SK-N-SH (cell line): ENCODE measurements around the gene TNFAIP8L1. TPM values are rescaled to one million over a fixed set of nuclear protein-coding genes. Genes with fewer than 3 reads are reported as not detected.

Source experiments
- CTCF ChIA-PET: fragments of 300-600, 350-600 bp; formaldehyde crosslinking; extraction: SDS; loops from one replicate; lab custom pipeline; 2021; lab: Yijun Ruan, JAX
- POLR2A ChIA-PET: fragments of 350-600 bp; sonication (Branson Sonifier 250); formaldehyde crosslinking; extraction: SDS; loops from one replicate; lab custom pipeline; 2020; ENCODE audit warnings: antibody characterized with exemption, inconsistent platforms; lab: Yijun Ruan, JAX
- DNase-seq: peaks from one replicate; pipeline ENCODE4 v3.0.0; 2012
- H2AFZ ChIP-seq: fragments of 200-600 bp; sonication (generic); 2 replicates; pipeline ENCODE4 v1.8.1; 2016; ENCODE audit warnings: antibody characterized with exemption, mild to moderate bottlenecking, low read depth
- H3F3A ChIP-seq: fragments of 200-600 bp; sonication (generic); replicated peaks from 2 replicates; pipeline ENCODE3; 2016; ENCODE audit warnings: antibody characterized with exemption, mild to moderate bottlenecking; ENCODE audit not compliant: insufficient read depth
- H3K27ac ChIP-seq, 2 experiments: fragments of 200-500 bp in 1 of 2; fragments of 200-600 bp in 1 of 2; sonication (Bioruptor generic) in 1 of 2; sonication (generic), shearing (Covaris generic) in 1 of 2; 2 replicates each; pipeline versions ENCODE4 v1.5.1 to v1.6.1; 2014 to 2016; ENCODE audit warnings: low read depth in 2 of 2, inconsistent platforms in 1 of 2, low read length in 1 of 2, mild to moderate bottlenecking in 1 of 2, mixed read lengths in 1 of 2
- H3K27me3 ChIP-seq: fragments of 200-600 bp; sonication (generic), shearing (Covaris generic); 2 replicates; pipeline ENCODE4 v1.6.1; 2016; ENCODE audit warnings: mixed run types; ENCODE audit not compliant: insufficient read depth
- H3K36me3 ChIP-seq, 2 experiments: fragments of 200-500 bp in 1 of 2; fragments of 200-600 bp in 1 of 2; sonication (Bioruptor generic) in 1 of 2; sonication (generic) in 1 of 2; replicated peaks in 1 of 2; 2 replicates each; pipeline versions ENCODE3 to v1.5.1; 2014 to 2016; ENCODE audit warnings: low read length in 1 of 2, mild to moderate bottlenecking in 1 of 2; ENCODE audit not compliant: insufficient read depth in 2 of 2, control insufficient read depth in 1 of 2
- H3K4me1 ChIP-seq, 2 experiments: fragments of 200-500 bp in 1 of 2; fragments of 200-600 bp in 1 of 2; sonication (Bioruptor generic) in 1 of 2; sonication (generic), shearing (Covaris generic) in 1 of 2; 2 replicates each; pipeline versions ENCODE4 v1.5.1 to v1.6.1; 2014 to 2016; ENCODE audit warnings: low read depth in 1 of 2, low read length in 1 of 2, mixed run types in 1 of 2; ENCODE audit not compliant: insufficient read depth in 2 of 2, control insufficient read depth in 1 of 2
- H3K4me2 ChIP-seq: fragments of 200-600 bp; sonication (generic), shearing (Covaris generic); 2 replicates; pipeline ENCODE4 v1.6.1; 2017; ENCODE audit warnings: mixed run types
- H3K4me3 ChIP-seq, 2 experiments: fragments of 200-500 bp in 1 of 2; fragments of 200-600 bp in 1 of 2; sonication (Bioruptor generic) in 1 of 2; sonication (generic), shearing (Covaris generic) in 1 of 2; 2 replicates each; pipeline versions ENCODE4 v1.5.1 to v1.8.1; 2014 to 2016; ENCODE audit warnings: low read depth in 2 of 2, inconsistent platforms in 1 of 2, low read length in 1 of 2, mild to moderate bottlenecking in 1 of 2, mixed read lengths in 1 of 2, moderate library complexity in 1 of 2
- H3K79me2 ChIP-seq: fragments of 200-600 bp; sonication (generic); 2 replicates; pipeline ENCODE4 v1.8.1; 2017; ENCODE audit warnings: mild to moderate bottlenecking; ENCODE audit not compliant: insufficient read depth
- H3K9ac ChIP-seq: fragments of 200-600 bp; sonication (generic); 2 replicates; pipeline ENCODE4 v1.6.1; 2017; ENCODE audit warnings: mixed run types
- H3K9me2 ChIP-seq: fragments of 200-600 bp; sonication (generic); 2 replicates; pipeline ENCODE4 v1.6.1; 2017; ENCODE audit warnings: mixed run types
- H3K9me3 ChIP-seq: fragments of 200-600 bp; sonication (generic); 2 replicates; pipeline ENCODE4 v1.6.1; 2017; ENCODE audit warnings: mixed run types, mild to moderate bottlenecking, moderate library complexity
- H4K20me1 ChIP-seq: fragments of 200-600 bp; sonication (generic); 2 replicates; pipeline ENCODE4 v1.6.1; 2017; ENCODE audit warnings: mild to moderate bottlenecking, mixed run types; ENCODE audit not compliant: insufficient read depth
- ELF1 ChIP-seq: IDR thresholded peaks from 2 replicates; pipeline ENCODE4 v1.4.0; 2012
- EZH2phosphoT487 ChIP-seq: fragments of 200-600 bp; sonication (generic); IDR thresholded peaks from 2 replicates; pipeline ENCODE4 v1.6.1; 2017; ENCODE audit warnings: low read depth, mixed run types, mild to moderate bottlenecking, antibody characterized with exemption, moderate library complexity, borderline replicate concordance
- FOSL2 ChIP-seq: IDR thresholded peaks from 2 replicates; pipeline ENCODE4 v1.4.0; 2012; ENCODE audit warnings: low read depth, mild to moderate bottlenecking, moderate library complexity, borderline replicate concordance
- FOXJ3 ChIP-seq: sonication (generic); formaldehyde crosslinking; IDR thresholded peaks from 2 replicates; pipeline ENCODE4 v1.5.1; 2020; ENCODE audit warnings: mild to moderate bottlenecking, missing genetic modification reagents
- FOXM1 ChIP-seq: IDR thresholded peaks from 2 replicates; pipeline ENCODE4 v1.4.0; 2012; ENCODE audit warnings: low read depth, mild to moderate bottlenecking
- JUND ChIP-seq: IDR thresholded peaks from 2 replicates; pipeline ENCODE4 v1.4.0; 2012
- MEF2A ChIP-seq: IDR thresholded peaks from 2 replicates; pipeline ENCODE4 v1.4.0; 2012; ENCODE audit warnings: low read depth, borderline replicate concordance
- NRF1 ChIP-seq: IDR thresholded peaks from 2 replicates; pipeline ENCODE4 v1.6.1; 2012; ENCODE audit warnings: low read depth, mild to moderate bottlenecking, low read length
- POLR2AphosphoS5 ChIP-seq: IDR thresholded peaks from 2 replicates; pipeline ENCODE4 v1.6.1; 2012; ENCODE audit warnings: low read depth, low read length
- RCOR1 ChIP-seq: fragments of 150-350 bp; IDR thresholded peaks from 2 replicates; pipeline ENCODE4 v1.6.1; 2017; ENCODE audit warnings: antibody characterized with exemption, low read length
- RFX5 ChIP-seq: IDR thresholded peaks from 2 replicates; pipeline ENCODE4 v1.6.1; 2012; ENCODE audit warnings: mild to moderate bottlenecking, improper control_type of control experiment, low read length
- TAF1 ChIP-seq: IDR thresholded peaks from 2 replicates; pipeline ENCODE4 v1.6.1; 2012; ENCODE audit warnings: low read depth, mild to moderate bottlenecking, low read length, moderate library complexity, borderline replicate concordance
- TEAD4 ChIP-seq: IDR thresholded peaks from 2 replicates; pipeline ENCODE4 v1.4.0; 2012; ENCODE audit warnings: mild to moderate bottlenecking, borderline replicate concordance; ENCODE audit not compliant: insufficient read depth
- WGBS: methylation state at CpG from one replicate; pipeline ENCODE4 v1.1.6; 2017; ENCODE audit warnings: low lambda C conversion rate; 5-methylcytosine and 5-hydroxymethylcytosine counted together
- polyA plus RNA-seq, 3 experiments: library from polyadenylated mRNA; depleted of rRNA; stranded (reverse); fragments of >200 nt; gene quantifications; 2 replicates each; pipeline ENCODE4 v1.2.3, GENCODE V29; 2012
- TF ChIP-seq, protein P1 (sequence below): fragments of 150-350 bp; IDR thresholded peaks from 2 replicates; pipeline ENCODE4 v1.6.1; 2016; ENCODE audit warnings: mild to moderate bottlenecking, low read depth, low read length
- TF ChIP-seq, protein P2 (sequence below): fragments of 200-600 bp; sonication (generic); IDR thresholded peaks from 2 replicates; pipeline ENCODE4 v1.6.1; 2017; ENCODE audit warnings: antibody characterized with exemption, mild to moderate bottlenecking, moderate library complexity
- TF ChIP-seq, protein P3 (sequence below): IDR thresholded peaks from 2 replicates; pipeline ENCODE4 v1.4.0; 2012; ENCODE audit warnings: low read depth, borderline replicate concordance
- TF ChIP-seq, protein P4 (sequence below): IDR thresholded peaks from 2 replicates; pipeline ENCODE4 v1.4.0; 2012; ENCODE audit warnings: low read depth, borderline replicate concordance

The TNFAIP8L1 gene
- polyA plus RNA-seq, 1 of the 3 experiments (the other 2 are of a cell fraction) = 6.4 TPM

DNA sequence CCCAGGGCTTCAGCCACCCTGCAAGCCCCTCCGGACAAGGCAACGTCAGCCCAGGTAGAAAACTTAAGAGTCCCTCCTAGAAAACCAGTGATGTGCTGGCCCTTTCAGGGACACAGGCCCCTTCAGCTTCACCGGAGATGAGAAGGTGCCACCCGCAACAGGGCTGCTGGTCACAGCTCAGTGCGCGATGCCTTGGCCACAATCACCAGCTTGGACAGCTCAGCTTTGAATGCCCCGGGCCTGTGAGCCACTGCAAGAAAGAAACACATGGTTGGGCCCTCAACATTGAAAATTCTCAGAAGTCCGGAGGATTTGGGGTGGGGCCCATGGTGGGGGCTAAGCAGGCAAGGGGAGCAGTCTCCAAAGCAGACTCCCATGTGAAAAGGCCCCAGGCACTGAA, 18.5 kb downstream of the TNFAIP8L1 start:
- Histone ChIP-seq H3K4me3 (no peak overlapping the region), H3K36me3 (peaks cover 15 to 43% of the 10 kb centered on the region in 2 experiments), H3K9me3 (no peaks in the 10 kb centered on the region), H3K9ac (no peak overlapping the region), H3K27me3 (no peaks in the 10 kb centered on the region), H3K4me1 (no peaks in the 10 kb centered on the region), H2AFZ (no peak overlapping the region)
- DNase-seq = no peak
- WGBS = 92% methylated on average over 6 of the region's 8 CpGs
- CTCF ChIA-PET = no interaction called here
- POLR2A ChIA-PET = no interaction called here
- TF ChIP-seq FOXJ3 (CRISPR knock-in tag) (no peak), FOXM1 (no peak), NRF1 (no peak), MEF2A (no peak), RFX5 (no peak), TEAD4 (no peak), EZH2phosphoT487 (no peak), FOSL2 (no peak), POLR2AphosphoS5 (no peak), TAF1 (no peak), ELF1 (no peak), JUND (no peak), RCOR1 (no peak)
- TF ChIP-seq, protein P1, sequence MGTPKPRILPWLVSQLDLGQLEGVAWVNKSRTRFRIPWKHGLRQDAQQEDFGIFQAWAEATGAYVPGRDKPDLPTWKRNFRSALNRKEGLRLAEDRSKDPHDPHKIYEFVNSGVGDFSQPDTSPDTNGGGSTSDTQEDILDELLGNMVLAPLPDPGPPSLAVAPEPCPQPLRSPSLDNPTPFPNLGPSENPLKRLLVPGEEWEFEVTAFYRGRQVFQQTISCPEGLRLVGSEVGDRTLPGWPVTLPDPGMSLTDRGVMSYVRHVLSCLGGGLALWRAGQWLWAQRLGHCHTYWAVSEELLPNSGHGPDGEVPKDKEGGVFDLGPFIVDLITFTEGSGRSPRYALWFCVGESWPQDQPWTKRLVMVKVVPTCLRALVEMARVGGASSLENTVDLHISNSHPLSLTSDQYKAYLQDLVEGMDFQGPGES = no peak
- TF ChIP-seq, protein P2, sequence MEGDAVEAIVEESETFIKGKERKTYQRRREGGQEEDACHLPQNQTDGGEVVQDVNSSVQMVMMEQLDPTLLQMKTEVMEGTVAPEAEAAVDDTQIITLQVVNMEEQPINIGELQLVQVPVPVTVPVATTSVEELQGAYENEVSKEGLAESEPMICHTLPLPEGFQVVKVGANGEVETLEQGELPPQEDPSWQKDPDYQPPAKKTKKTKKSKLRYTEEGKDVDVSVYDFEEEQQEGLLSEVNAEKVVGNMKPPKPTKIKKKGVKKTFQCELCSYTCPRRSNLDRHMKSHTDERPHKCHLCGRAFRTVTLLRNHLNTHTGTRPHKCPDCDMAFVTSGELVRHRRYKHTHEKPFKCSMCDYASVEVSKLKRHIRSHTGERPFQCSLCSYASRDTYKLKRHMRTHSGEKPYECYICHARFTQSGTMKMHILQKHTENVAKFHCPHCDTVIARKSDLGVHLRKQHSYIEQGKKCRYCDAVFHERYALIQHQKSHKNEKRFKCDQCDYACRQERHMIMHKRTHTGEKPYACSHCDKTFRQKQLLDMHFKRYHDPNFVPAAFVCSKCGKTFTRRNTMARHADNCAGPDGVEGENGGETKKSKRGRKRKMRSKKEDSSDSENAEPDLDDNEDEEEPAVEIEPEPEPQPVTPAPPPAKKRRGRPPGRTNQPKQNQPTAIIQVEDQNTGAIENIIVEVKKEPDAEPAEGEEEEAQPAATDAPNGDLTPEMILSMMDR = no peak
- TF ChIP-seq, protein P3, sequence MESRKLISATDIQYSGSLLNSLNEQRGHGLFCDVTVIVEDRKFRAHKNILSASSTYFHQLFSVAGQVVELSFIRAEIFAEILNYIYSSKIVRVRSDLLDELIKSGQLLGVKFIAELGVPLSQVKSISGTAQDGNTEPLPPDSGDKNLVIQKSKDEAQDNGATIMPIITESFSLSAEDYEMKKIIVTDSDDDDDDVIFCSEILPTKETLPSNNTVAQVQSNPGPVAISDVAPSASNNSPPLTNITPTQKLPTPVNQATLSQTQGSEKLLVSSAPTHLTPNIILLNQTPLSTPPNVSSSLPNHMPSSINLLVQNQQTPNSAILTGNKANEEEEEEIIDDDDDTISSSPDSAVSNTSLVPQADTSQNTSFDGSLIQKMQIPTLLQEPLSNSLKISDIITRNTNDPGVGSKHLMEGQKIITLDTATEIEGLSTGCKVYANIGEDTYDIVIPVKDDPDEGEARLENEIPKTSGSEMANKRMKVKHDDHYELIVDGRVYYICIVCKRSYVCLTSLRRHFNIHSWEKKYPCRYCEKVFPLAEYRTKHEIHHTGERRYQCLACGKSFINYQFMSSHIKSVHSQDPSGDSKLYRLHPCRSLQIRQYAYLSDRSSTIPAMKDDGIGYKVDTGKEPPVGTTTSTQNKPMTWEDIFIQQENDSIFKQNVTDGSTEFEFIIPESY = no peak
- TF ChIP-seq, protein P4, sequence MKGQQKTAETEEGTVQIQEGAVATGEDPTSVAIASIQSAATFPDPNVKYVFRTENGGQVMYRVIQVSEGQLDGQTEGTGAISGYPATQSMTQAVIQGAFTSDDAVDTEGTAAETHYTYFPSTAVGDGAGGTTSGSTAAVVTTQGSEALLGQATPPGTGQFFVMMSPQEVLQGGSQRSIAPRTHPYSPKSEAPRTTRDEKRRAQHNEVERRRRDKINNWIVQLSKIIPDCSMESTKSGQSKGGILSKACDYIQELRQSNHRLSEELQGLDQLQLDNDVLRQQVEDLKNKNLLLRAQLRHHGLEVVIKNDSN = no peak
- TF ChIP-seq, all 33 proteins: peak for 0
- Histone ChIP-seq H3K9me2 (no peaks in the 10 kb centered on the region), H3K27ac (no peak overlapping the region), H3F3A (peaks cover 17% of the 10 kb centered on the region), H4K20me1 (no peaks in the 10 kb centered on the region), H3K79me2 (no peaks in the 10 kb centered on the region), H3K4me2 (no peak overlapping the region)
